Right lobe of liver (tissue), 6 donors: ENCODE data around the gene NKAIN2. TPM values are rescaled to one million over a fixed set of nuclear protein-coding genes. Genes with fewer than 3 reads are reported as not detected.

Experiments used
- ATAC-seq, 4 donors: fragments of 200-7000 bp; cut with Tn5 transposase; one replicate each; pipeline ENCODE4 v1.9.1; 2020; ENCODE audit warnings: mild to moderate bottlenecking in 4 of 4, moderate library complexity in 4 of 4
- DNase-seq, 3 donors: peaks; one replicate each; pipeline ENCODE4 v3.0.0-alpha.2; 2020
- H3K27ac ChIP-seq, 3 donors: fragments of 200-600 bp; one replicate each; pipeline ENCODE4 v1.8.0; 2022
- H3K27me3 ChIP-seq, 2 donors: fragments of 200-600 bp; one replicate each; pipeline ENCODE4 v1.8.0; 2022
- H3K36me3 ChIP-seq, 4 donors: fragments of 200-600 bp; sonication (generic) in 1 of 4; one replicate each; pipeline versions ENCODE4 v1.5.1 to v1.8.0; 2017 to 2022; ENCODE audit warnings: control low read depth in 1 of 4
- H3K4me1 ChIP-seq, 4 donors: fragments of 200-600 bp; sonication (generic) in 1 of 4; one replicate each; pipeline versions ENCODE4 v1.5.1 to v1.8.0; 2017 to 2022; ENCODE audit warnings: control low read depth in 1 of 4
- H3K4me3 ChIP-seq, 3 donors: fragments of 200-600 bp; one replicate each; pipeline ENCODE4 v1.8.0; 2022
- H3K9me3 ChIP-seq, 4 donors: fragments of 200-600 bp; sonication (generic) in 1 of 4; one replicate each; pipeline versions ENCODE4 v1.5.1 to v1.8.0; 2017 to 2022; ENCODE audit warnings: control low read depth in 1 of 4
- CTCF ChIP-seq, 4 donors: fragments of 200-600 bp in 3 of 4; fragments of 450-650 bp in 1 of 4; IDR thresholded peaks; one replicate each; pipeline versions ENCODE4 v1.5.1 to v1.8.0; 2016 to 2022; ENCODE audit warnings: antibody characterized with exemption in 4 of 4, mild to moderate bottlenecking in 2 of 4
- POLR2A ChIP-seq: fragments of 450-650 bp; IDR thresholded peaks from one replicate; pipeline ENCODE4 v1.6.1; 2017; ENCODE audit warnings: antibody characterized with exemption, mild to moderate bottlenecking
- WGBS: methylation state at CpG from one replicate; pipeline ENCODE4 v1.1.6; 2018; ENCODE audit warnings: low coverage, low lambda C conversion rate; ENCODE audit not compliant: insufficient coverage; ENCODE audit errors: missing lambda C conversion rate; 5-methylcytosine and 5-hydroxymethylcytosine counted together
- intact Hi-C, 2 donors: fragments of 100-400 bp; cut with DNase I; formaldehyde crosslinking; loops; one replicate each; pipeline versions ENCODE4 v1.11.2 to v1.14.1; 2022
- total RNA-seq, 6 experiments: library from RNA; depleted of rRNA in 2 of 6; stranded (reverse); fragments of >200 nt in 2 of 6; fragmentation: NEBNext Ultra II Directional in 3 of 6; extraction: Animal tissue kit (Norgen Biotek cat#: 25700) in 3 of 6; gene quantifications; one replicate each; pipeline versions ENCODE4 v1.1.0 to v1.2.4, GENCODE V29; 2016 to 2023
- donor health status: DM: no; HTN: yes; CAD: no.
- donor health status: DM: no; HTN: no; CAD: no.
- donor health status: DM: no; HTN: no; CAD: no.
- donor health status: DM: no; HTN: yes; CAD: no.
- donor health status: DM: no; HTN: yes; CAD: no.

The NKAIN2 gene
- total RNA-seq, 6 experiments from 2014 or later, result 0.16 to 0.28 TPM; not detected in 4

DNA sequence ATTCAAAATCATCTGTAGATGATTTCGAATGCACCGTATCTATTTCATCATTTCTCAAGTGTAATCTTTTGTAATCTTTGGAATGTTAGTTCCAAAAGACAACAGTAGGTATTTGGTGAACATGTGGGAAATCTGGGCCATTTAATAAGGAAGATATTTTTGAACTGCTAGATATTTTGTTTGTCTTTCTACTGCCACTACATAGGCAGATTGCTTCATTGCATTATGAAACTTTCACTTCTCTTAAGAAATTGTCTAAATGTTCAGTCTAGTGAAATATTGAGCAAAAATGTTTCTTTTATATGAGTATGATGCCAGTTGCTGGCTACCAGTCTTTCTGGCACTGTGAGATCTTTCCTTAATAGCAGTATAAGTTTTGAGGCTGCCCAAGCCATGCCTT is 630.8 kb downstream of the NKAIN2 start:
- no peak for DNase-seq
- intact Hi-C loops, result no loop called here
- H3K27me3 ChIP-seq, result no peaks in the 10 kb centered on the region
- no peaks in the 10 kb centered on the region for H3K4me1 ChIP-seq
- no peaks in the 10 kb centered on the region for H3K9me3 ChIP-seq
- H3K4me3 ChIP-seq, result no peak overlapping the region
- no peaks in the 10 kb centered on the region for H3K36me3 ChIP-seq
- WGBS, result 80% methylated on average over 2 of the region's 2 CpGs
- no peak overlapping the region for H3K27ac ChIP-seq
- no peak for ATAC-seq
- TF ChIP-seq POLR2A (no peak), CTCF (IDR thresholded peaks at IDR 0.05) (no peak)

DNA sequence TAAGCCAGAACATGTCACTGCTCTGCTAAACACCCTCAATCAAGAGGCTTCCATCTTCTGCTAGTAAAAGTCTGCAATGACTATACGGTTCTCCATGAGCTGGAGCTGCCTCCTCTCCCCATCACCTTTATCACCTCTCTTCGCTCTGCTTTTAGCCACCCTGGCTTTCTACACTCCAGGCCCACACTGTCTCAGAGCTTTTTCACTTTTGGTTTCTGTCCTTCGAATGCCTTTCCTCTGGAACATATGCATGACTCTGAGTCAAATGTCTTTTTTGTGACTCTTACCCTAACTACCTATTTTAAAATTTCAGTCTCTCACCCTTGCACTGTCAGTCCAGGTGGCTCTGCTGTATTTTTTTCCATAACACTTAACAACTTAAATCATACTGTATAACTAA is 633.1 kb downstream of the NKAIN2 start:
- 33% methylated on average over 3 of the region's 3 CpGs for whole genome bisulfite sequencing
- TF ChIP-seq CTCF (IDR thresholded peaks at IDR 0.05), result no peak
- TF ChIP-seq POLR2A, result no peak

DNA sequence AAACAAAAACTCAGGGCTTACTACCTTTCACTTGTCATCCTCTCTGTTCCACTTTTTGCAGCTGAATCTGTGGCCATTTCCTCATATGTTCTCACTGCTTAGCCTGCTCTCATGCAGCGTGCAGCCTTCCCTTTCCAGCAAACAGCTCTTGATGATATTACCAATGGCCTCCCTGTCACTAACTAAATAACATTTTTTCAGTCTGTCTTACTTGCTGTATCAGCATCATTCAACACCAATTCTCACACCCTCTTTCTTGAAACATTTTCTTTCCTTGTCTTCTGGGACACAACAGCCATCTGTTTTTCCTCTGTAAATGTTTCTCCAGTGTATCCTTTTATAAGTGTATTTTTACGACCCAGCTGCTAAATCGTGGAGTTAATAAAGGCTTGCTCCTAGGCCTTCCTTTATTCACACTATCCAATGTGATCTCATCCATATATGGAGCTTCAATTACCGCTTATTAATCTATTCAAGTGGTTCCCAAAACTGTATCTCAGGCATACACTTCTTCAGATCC is 634.9 kb downstream of the NKAIN2 start:
- DNase-seq (no peak), ATAC-seq (no peak)
- TF ChIP-seq CTCF (IDR thresholded peaks at IDR 0.05) (no peak), POLR2A (no peak)
- Histone ChIP-seq H3K27me3 (no peaks in the 10 kb centered on the region), H3K27ac (no peak overlapping the region), H3K4me3 (no peak overlapping the region), H3K4me1 (no peaks in the 10 kb centered on the region), H3K36me3 (no peaks in the 10 kb centered on the region), H3K9me3 (no peaks in the 10 kb centered on the region)
- WGBS, result 41% methylated on average over 4 of the region's 4 CpGs
- intact Hi-C loops, result no loop called here

More for the DNA sequence above, 633.1 kb downstream of the NKAIN2 start:
- DNase-seq (no peak), ATAC-seq (no peak)
- intact Hi-C loops, result no loop called here
- H3K27me3 ChIP-seq, result no peaks in the 10 kb centered on the region
- no peaks in the 10 kb centered on the region for H3K36me3 ChIP-seq
- no peak overlapping the region for H3K27ac ChIP-seq
- no peaks in the 10 kb centered on the region for H3K4me1 ChIP-seq
- no peaks in the 10 kb centered on the region for H3K9me3 ChIP-seq
- no peak overlapping the region for H3K4me3 ChIP-seq

DNA sequence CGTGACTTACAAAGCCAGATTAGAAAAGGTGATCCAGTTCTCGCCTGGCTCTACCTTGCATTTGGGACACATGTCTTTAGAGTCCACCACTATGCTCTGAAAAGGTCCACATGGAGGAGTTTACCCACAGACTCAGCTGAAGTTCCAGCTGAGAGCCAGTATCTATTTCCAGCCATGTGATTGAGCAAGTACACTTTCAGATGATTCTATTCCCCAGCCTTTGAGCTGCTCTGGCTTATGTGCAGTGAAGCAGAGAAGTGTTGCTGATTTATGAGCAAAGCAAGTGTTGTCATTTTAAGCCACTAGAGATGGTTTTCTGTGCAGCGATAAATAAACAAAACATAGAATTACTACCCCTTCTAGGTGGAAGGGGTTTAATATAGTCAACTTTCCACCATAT is 637.8 kb downstream of the NKAIN2 start:
- no peak for DNase-seq
- TF ChIP-seq POLR2A (no peak), CTCF (IDR thresholded peaks at IDR 0.05) (no peak)
- intact Hi-C loops, result no loop called here
- Histone ChIP-seq H3K4me3 (no peak overlapping the region), H3K27me3 (no peaks in the 10 kb centered on the region), H3K4me1 (no peaks in the 10 kb centered on the region), H3K27ac (no peak overlapping the region), H3K9me3 (no peaks in the 10 kb centered on the region), H3K36me3 (no peaks in the 10 kb centered on the region)
- ATAC-seq, result no peak
- 62% methylated on average over 3 of the region's 3 CpGs for WGBS

GRCh38 chr6:124443541-124443940 is 639.9 kb downstream of the NKAIN2 start:
- Histone ChIP-seq H3K4me1 (no peaks in the 10 kb centered on the region), H3K4me3 (no peak overlapping the region), H3K27ac (no peak overlapping the region), H3K27me3 (no peaks in the 10 kb centered on the region), H3K9me3 (no peaks in the 10 kb centered on the region), H3K36me3 (no peaks in the 10 kb centered on the region)
- intact Hi-C loops, result no loop called here
- ATAC-seq (no peak), DNase-seq (no peak)
- WGBS, result 6% methylated on average over 2 of the region's 2 CpGs
- TF ChIP-seq POLR2A (no peak), CTCF (IDR thresholded peaks at IDR 0.05) (no peak)
